Activated T-cell treated with anti-CD3 and anti-CD28 coated beads, Interleukin-2, amount 50 U/mL, for 72 hours (primary cell): ENCODE results near the gene LHX3. TPM values are rescaled to one million over a fixed set of nuclear protein-coding genes. Genes with fewer than 3 reads are reported as not detected.
A peak's percentile ranks its signal among the peaks of the same experiment; 100 is the strongest.
"Not testable (repeated sequence)": the region's sequence is repeated elsewhere in the genome, so short reads cannot be mapped to it uniquely, and the experiment has no call there.

Experiments
- ATAC-seq, 2 donors: fragments of 150-1000 bp; cut with Tn5 transposase; replicated peaks in 1 of 2; 2 replicates each; pipeline ENCODE4 v1.10.0; 2021; ENCODE audit warnings: moderate library complexity in 2 of 2, mild to moderate bottlenecking in 1 of 2
- DNase-seq, 2 donors: peaks; one replicate each; pipeline ENCODE4 v3.0.0; 2021 to 2022; ENCODE audit warnings: mixed read lengths in 1 of 2
- H3K27ac Mint-ChIP-seq: one replicate; pipeline ENCODE4 v1.8.0; 2022; ENCODE audit warnings: mild to moderate bottlenecking, moderate library complexity, mixed read lengths
- H3K27me3 Mint-ChIP-seq: one replicate; pipeline ENCODE4 v1.8.0; 2022; ENCODE audit warnings: low read depth, mixed read lengths
- H3K36me3 Mint-ChIP-seq, 2 donors: one replicate each; pipeline ENCODE4 v1.8.0; 2022; ENCODE audit warnings: mixed read lengths in 2 of 2, mild to moderate bottlenecking in 1 of 2; ENCODE audit not compliant: insufficient read depth in 2 of 2
- H3K4me1 Mint-ChIP-seq: one replicate; pipeline ENCODE4 v1.8.0; 2022; ENCODE audit warnings: low read depth, mixed read lengths
- H3K4me3 Mint-ChIP-seq, 2 donors: one replicate each; pipeline ENCODE4 v1.8.0; 2022; ENCODE audit warnings: mild to moderate bottlenecking in 2 of 2, mixed read lengths in 2 of 2, moderate library complexity in 2 of 2
- H3K9me3 Mint-ChIP-seq, 2 donors: one replicate each; pipeline ENCODE4 v1.8.0; 2022; ENCODE audit warnings: mixed read lengths in 2 of 2
- total RNA-seq, 2 donors: library from RNA; stranded (reverse); gene quantifications; one replicate each; pipeline ENCODE4 v1.2.3, GENCODE V29; 2022

Gene LHX3
- total RNA-seq, 2 donors from 2014 or later, result 0.17 TPM; not detected in 1

DNA sequence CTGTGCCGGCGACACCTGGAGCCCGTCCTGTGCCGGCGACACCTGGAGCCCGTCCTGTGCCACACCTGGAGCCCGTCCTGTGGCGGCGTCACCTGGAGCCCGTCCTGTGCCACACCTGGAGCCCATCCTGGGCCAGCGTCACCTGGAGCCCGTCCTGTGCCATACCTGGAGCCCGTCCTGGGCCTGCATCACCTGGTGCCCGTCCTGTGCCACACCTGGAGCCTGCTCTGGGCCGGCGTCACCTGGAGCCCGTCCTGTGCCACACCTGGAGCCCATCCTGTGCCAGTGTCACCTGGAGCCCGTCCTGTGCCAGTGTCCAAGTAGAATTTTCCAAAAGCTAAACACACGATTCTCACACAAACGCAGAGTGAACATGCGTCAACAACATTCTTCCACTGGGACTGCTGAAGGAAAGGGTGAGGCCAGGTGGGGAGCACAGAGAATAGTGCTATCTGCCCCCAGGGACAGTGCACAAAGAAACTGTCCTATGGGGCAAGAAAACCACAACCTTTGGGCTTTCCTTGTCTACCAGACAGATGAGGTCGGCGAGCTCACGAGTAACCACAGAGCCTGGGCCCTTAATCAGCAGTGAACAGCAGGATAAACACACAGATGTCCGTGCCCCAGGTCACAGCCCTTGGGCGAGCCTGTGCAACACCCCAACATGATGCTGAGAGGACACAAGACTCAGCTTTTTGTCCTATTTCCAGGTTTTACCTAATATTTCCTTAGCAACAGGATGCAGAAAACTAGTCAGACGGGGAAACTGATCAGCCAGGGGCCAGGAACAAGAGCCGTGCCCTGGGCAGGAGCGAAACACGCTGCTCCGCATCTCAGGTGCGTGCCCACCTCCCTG is 32.8 kb upstream of the LHX3 start:
- ATAC-seq (no peak), DNase-seq (no peak)
- Mint-ChIP-seq H3K4me1 (peaks cover 33% of the 10 kb centered on the region), H3K4me3 (no peak overlapping the region), H3K9me3 (no peaks in the 10 kb centered on the region), H3K27ac (no peak overlapping the region), H3K36me3 (peaks cover 0 to 5% of the 10 kb centered on the region in 2 donors), H3K27me3 (no peaks in the 10 kb centered on the region)

DNA sequence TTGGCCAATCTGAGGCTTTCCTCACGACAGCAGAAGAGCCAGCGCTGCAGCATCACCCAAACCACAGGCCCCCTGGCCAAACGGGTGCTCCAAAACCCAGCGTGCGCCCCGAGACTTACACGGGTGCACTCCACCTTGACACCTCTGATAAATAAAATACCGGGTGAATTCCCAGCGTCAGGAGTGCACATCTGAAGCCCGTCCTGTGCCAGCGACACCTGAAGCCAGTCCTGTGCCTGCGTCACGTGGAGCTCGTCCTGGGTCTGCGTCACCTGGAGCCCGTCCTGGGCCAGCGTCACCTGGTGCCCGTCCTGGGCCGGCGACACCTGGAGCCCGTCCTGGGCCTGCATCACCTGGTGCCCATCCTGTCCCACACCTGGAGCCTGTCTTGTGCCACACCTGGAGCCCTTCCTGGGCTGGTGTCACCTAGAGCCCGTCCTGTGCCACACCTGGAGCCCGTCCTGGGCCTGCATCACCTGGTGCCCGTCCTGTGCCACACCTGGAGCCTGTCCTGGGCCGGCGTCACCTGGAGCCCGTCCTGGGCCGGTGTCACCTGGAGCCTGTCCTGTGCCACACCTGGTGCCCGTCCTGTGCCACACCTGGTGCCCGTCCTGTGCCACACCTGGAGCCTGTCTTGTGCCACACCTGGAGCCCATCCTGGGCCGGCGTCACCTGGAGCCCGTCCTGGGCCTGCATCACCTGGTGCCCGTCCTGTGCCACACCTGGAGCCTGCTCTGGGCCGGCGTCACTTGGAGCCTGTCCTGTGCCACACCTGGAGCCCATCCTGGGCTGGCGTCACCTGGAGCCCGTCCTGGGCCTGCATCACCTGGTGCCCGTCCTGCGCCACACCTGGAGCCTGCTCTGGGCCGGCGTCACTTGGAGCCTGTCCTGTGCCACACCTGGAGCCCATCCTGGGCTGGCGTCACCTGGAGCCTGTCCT is 31.8 kb upstream of the LHX3 start:
- not testable (repeated sequence) for H3K27ac Mint-ChIP-seq, DNase-seq, H3K4me3 Mint-ChIP-seq, H3K27me3 Mint-ChIP-seq, ATAC-seq, H3K36me3 Mint-ChIP-seq, H3K9me3 Mint-ChIP-seq
- H3K4me1 Mint-ChIP-seq, result peaks cover 37% of the 10 kb centered on the region

DNA sequence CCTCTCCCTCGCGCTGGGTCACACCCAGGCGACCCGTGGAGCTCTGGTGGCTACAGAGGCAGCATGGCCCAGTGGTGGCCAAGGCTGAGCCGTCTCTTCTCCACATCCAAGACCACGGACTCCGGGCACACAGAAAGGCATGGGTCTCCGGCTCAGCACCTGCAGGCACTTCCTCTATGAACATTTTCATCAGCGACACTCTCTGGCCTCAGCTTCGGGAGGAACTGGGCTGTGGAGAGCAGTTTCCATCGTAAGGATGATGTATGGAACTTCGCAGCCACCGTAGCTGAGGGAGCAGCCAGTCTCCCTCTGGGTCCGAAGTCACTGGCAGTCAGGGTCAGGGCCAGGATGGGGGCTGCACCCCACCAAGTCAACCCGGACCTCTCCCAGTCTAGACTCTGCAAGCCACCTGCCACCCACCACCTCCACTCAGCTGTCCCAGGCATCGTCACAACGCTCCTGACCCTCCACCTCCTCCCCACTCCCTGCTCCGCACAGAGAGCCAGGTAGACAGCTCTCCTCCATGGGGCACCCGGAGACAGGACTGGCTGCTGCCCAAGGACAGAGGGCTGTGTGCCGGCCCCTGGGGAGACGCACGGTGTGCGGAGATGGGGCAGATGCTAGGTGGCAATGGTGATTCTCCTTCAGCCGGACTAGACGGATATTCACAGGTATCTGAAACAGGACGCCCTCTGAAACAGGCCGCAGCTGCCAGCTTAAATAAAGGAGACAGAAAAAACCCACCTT is 31.0 kb upstream of the LHX3 start:
- ATAC-seq (no peak), DNase-seq (no peak)
- Mint-ChIP-seq H3K4me3 (no peak overlapping the region), H3K4me1 (peaks cover 32% of the 10 kb centered on the region), H3K27me3 (no peaks in the 10 kb centered on the region), H3K36me3 (peaks cover 2 to 7% of the 10 kb centered on the region in 2 donors), H3K27ac (no peak overlapping the region), H3K9me3 (no peaks in the 10 kb centered on the region)

DNA sequence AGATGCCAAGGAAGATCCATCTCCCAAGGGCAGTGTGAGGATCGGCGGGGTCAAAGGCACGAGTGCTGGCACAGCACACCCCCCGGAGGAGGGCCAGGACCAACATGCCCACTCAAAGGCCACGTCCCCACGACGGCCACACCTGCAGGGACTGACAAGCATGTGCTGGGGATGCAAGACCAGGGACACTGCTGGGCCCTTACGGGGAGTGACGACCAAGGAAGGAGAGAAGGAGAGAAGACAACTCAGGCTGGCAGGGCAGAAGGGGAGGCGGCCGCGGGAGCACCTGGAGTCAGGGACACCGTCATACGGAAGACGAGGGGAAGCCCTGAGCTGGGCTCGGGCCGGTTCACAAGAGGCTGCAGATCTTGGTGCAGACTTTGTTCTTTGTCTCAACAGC is 30.2 kb upstream of the LHX3 start:
- DNase-seq (no peak), ATAC-seq (no peak)
- H3K9me3 Mint-ChIP-seq, result no peaks in the 10 kb centered on the region
- H3K36me3 Mint-ChIP-seq, result peaks cover 2 to 5% of the 10 kb centered on the region in 2 donors
- H3K27ac Mint-ChIP-seq, result no peak overlapping the region
- H3K4me3 Mint-ChIP-seq, result peak overlapping the region in 1 of 2 donors; percentile 24
- H3K4me1 Mint-ChIP-seq, result peaks cover 32% of the 10 kb centered on the region
- no peaks in the 10 kb centered on the region for H3K27me3 Mint-ChIP-seq

DNA sequence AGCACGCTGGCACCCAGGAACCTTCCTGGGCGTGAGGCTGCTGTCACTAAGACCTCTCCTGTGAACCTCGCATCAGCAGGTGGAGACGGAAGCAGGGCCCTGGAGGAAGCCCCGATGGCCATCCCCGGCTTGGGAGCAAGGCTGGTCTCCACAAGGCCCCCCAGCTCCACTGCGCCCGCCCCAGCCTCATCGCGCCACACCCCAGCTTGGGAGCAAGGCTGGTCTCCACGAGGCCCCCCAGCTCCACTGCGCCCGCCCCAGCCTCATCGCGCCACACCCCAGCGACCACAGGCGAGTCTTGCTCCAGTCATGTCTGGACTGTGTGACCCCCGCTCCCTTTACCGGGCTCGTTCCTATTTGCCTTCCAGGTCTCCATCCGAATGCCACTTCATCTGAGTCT is 29.7 kb upstream of the LHX3 start:
- no peak for ATAC-seq
- Mint-ChIP-seq H3K27ac (no peak overlapping the region), H3K4me3 (no peak overlapping the region), H3K9me3 (no peaks in the 10 kb centered on the region), H3K27me3 (no peaks in the 10 kb centered on the region), H3K4me1 (peaks cover 32% of the 10 kb centered on the region), H3K36me3 (peaks cover 2 to 5% of the 10 kb centered on the region in 2 donors)
- DNase-seq, result no peak

DNA sequence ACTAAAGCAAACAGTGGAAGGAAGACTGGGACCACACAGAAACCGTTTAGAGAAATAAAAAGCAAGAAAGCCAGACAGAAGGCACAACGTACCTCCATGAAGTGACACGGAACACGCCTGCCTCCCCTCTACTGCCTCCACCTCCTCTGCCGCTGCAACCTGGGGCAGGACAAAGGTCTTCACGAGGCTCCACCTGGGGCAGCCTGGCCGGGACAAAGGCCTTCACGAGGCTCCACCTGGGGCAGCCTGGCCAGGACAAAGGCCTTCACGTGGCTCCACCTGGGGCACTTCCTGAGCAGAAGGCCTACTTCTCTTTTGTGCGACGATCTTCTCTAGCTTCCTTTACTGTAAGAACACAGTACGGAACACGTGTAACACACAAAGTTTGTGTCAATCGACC is 28.9 kb upstream of the LHX3 start:
- ATAC-seq, result no peak
- H3K4me3 Mint-ChIP-seq, result no peak overlapping the region

DNA sequence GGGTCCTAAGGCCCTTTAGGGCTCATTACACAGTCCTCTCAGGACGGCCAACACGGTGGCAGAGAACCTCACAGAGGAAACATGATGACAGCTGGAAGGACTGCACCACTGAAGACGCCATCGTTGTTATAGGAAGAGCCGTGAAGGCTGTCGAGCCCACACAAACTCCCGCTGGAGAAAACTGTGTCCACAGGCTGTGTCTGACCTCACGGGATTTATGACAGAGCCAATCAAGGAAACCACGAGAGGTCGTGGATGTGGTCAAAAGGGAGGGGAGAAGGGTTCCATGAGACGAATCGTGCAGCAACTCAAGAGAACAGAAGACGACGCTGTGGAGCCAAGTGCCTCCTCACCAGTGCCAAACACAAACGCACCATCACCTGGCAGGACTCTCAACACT is 28.5 kb upstream of the LHX3 start:
- no peak overlapping the region for H3K27ac Mint-ChIP-seq
- peaks cover 32% of the 10 kb centered on the region for H3K4me1 Mint-ChIP-seq
- H3K36me3 Mint-ChIP-seq, result peaks cover 2 to 3% of the 10 kb centered on the region in 2 donors
- ATAC-seq (no peak), DNase-seq (no peak)
- no peaks in the 10 kb centered on the region for H3K9me3 Mint-ChIP-seq
- H3K27me3 Mint-ChIP-seq, result no peaks in the 10 kb centered on the region
- H3K4me3 Mint-ChIP-seq, result peak overlapping the region in 1 of 2 donors; percentile 58

More for the DNA sequence above, 28.9 kb upstream of the LHX3 start:
- Mint-ChIP-seq H3K36me3 (peaks cover 2 to 5% of the 10 kb centered on the region in 2 donors), H3K27me3 (no peaks in the 10 kb centered on the region), H3K9me3 (no peaks in the 10 kb centered on the region), H3K4me1 (peaks cover 28% of the 10 kb centered on the region), H3K27ac (no peak overlapping the region)
- no peak for DNase-seq

DNA sequence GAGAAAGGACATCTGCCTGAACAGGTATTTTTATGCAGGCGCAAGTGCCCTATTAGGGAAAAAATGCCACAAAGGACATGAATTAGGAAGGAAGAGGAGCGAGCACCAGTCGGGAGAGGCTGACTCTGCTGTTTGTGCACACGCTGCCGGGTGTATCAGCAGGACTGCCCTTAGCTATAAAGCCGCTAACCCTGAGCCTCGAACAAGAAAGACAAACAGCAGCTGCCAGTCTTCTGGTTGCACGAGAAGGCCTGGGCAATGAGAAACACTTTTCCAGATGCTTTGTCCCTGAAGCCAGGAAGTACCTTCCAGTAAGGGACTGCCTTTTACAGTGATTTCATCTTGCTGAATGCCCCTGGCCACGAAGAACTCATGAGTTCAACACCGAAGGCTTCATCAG is 28.0 kb upstream of the LHX3 start:
- peak overlapping the region in 1 of 2 donors; percentile 58 for H3K4me3 Mint-ChIP-seq
- ATAC-seq, result no peak
- no peak for DNase-seq
- H3K4me1 Mint-ChIP-seq, result peaks cover 37% of the 10 kb centered on the region
- H3K36me3 Mint-ChIP-seq, result peaks cover 2 to 4% of the 10 kb centered on the region in 2 donors
- H3K27ac Mint-ChIP-seq, result no peak overlapping the region
- H3K27me3 Mint-ChIP-seq, result no peaks in the 10 kb centered on the region
- no peaks in the 10 kb centered on the region for H3K9me3 Mint-ChIP-seq

DNA sequence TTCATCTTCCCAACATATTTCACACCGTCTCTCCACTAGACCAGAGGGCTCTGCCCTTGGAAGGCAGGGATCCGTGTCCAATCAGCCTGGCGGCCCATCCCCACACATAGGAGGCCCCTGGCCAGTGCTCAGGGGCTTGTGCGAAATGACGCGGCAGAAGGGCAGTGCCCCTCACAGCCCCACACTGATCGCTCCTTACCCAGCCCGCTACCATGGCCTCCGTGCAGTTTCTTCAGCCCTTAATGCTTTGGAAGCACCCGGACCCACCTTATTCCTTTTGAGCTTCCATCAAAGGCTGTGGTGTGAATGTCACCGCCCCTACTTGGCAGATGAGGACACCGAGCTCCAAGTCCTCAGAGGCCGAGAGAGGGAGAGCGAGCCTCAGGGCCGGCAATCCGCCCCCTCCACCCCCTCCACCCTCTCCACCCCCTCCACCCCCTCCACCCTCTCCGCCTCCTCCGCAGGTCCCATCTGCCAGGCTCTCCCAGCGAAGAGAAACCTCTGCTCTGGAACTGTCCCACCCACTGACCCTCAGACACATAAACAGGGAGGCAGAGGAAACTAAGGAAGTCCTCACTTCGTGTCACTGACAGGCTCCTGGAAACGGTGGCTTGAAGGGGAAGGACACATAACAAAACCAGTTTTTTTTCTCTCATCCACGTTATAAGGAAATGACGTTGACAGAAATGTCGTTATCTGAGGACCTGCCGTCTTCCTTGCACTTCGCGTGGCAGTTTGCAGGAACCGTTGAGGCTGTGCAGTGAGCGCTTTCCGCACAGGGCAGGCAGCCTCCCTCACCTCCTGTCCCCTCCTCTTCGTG is 26.8 kb upstream of the LHX3 start:
- H3K9me3 Mint-ChIP-seq, result no peaks in the 10 kb centered on the region
- H3K4me3 Mint-ChIP-seq, result peak overlapping the region; percentile 78 to 81

DNA sequence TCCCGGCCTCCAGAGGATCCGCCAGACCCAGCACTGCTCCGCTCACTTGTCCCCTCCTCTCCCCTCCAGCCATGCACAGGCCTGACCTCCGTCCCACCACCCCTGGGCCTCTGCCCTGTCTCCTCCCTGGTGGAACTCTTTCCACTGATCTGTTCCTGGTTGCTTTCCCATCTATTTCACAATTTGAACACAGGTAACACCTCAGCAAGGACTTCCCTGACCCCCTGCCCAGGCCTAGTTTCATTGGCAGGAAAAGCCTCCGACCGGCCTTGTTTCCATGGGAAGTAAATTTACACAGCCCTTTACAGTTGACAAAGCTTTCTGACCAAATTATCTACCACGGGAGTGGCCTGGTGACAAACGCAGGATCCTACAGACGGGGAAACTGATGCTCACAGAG is 25.8 kb upstream of the LHX3 start:
- no peaks in the 10 kb centered on the region for H3K27me3 Mint-ChIP-seq
- H3K36me3 Mint-ChIP-seq, result peaks cover 2 to 6% of the 10 kb centered on the region in 2 donors
- no peak overlapping the region for H3K4me3 Mint-ChIP-seq
- H3K27ac Mint-ChIP-seq, result peak overlapping the region; percentile 21
- H3K4me1 Mint-ChIP-seq, result peaks cover 43% of the 10 kb centered on the region
- H3K9me3 Mint-ChIP-seq, result no peaks in the 10 kb centered on the region
- ATAC-seq (no peak), DNase-seq (no peak)

More for the DNA sequence above, 26.8 kb upstream of the LHX3 start:
- H3K27ac Mint-ChIP-seq, result peak overlapping the region; percentile 79
- no peaks in the 10 kb centered on the region for H3K27me3 Mint-ChIP-seq
- ATAC-seq (peak; percentile 76 to 84), DNase-seq (peak; percentile 34 to 41)
- H3K36me3 Mint-ChIP-seq, result peaks cover 2 to 6% of the 10 kb centered on the region in 2 donors
- peaks cover 43% of the 10 kb centered on the region for H3K4me1 Mint-ChIP-seq

DNA sequence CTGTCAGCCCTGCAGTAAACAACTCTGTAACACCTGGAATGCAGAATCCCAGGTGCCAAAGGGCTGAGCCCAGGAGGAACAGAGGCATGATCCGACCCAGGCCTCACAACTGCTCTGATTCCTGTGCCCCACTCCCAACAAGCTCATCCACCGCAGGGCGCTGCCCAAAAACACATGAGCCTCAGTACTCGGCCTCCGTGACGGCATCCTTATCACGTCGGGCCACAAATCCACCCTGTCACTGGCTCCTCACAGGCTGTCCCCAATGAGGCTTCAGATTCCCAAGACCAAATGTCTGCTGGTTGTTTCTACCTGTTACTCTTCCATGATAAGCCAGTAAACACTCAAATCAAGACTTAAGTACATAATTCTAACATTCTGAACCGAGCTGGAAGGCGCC is 25.4 kb upstream of the LHX3 start:
- Mint-ChIP-seq H3K36me3 (peaks cover 2 to 6% of the 10 kb centered on the region in 2 donors), H3K9me3 (no peaks in the 10 kb centered on the region), H3K27ac (peak overlapping the region; percentile 21), H3K27me3 (no peaks in the 10 kb centered on the region), H3K4me1 (peaks cover 43% of the 10 kb centered on the region), H3K4me3 (no peak overlapping the region)
- ATAC-seq (no peak), DNase-seq (no peak)
